SK-N-MC (cell line): ENCODE data around the gene ATP6V0B.
A peak's percentile ranks its signal among the peaks of the same experiment; 100 is the strongest.

Experiments
- DNase-seq: peaks from one replicate; pipeline ENCODE4 v3.0.0-alpha.2; 2011; ENCODE audit warnings: low read depth, low spot score
- H3K27ac ChIP-seq: fragments of 200-600 bp; sonication (generic); 2 replicates; pipeline ENCODE4 v1.5.1; 2016; ENCODE audit warnings: mixed run types
- H3K36me3 ChIP-seq: fragments of 200-600 bp; sonication (generic); 2 replicates; pipeline ENCODE4 v1.6.1; 2017; ENCODE audit warnings: antibody characterized with exemption, low read length, mixed read lengths; ENCODE audit not compliant: insufficient read depth
- H3K4me3 ChIP-seq: fragments of 200-600 bp; sonication (generic); 2 replicates; pipeline ENCODE4 v1.5.1; 2016
- H3K9ac ChIP-seq: fragments of 200-600 bp; sonication (generic); 2 replicates; pipeline ENCODE4 v1.8.0; 2017; ENCODE audit warnings: mixed run types, mixed read lengths; ENCODE audit not compliant: insufficient read length
- H3K9me3 ChIP-seq: fragments of 200-600 bp; sonication (generic); 2 replicates; pipeline ENCODE4 v1.6.1; 2017; ENCODE audit warnings: low read depth, mild to moderate bottlenecking, antibody characterized with exemption, low read length, moderate library complexity, mixed read lengths
- EZH2 ChIP-seq: fragments of 200-600 bp; sonication (generic); IDR thresholded peaks from one replicate; pipeline ENCODE4 v1.6.1; 2017; ENCODE audit warnings: antibody characterized with exemption
- FOXP2 ChIP-seq: optimal IDR thresholded peaks from 2 replicates; pipeline ENCODE3; 2011; ENCODE audit warnings: mild to moderate bottlenecking, moderate library complexity; ENCODE audit not compliant: insufficient read depth; ENCODE audit errors: extremely low read length, control extremely low read depth
- POLR2AphosphoS5 ChIP-seq: IDR thresholded peaks from 2 replicates; pipeline ENCODE4 v1.6.1; 2012; ENCODE audit warnings: mild to moderate bottlenecking, low read depth, low read length, borderline replicate concordance

Gene ATP6V0B

GRCh38 chr1:44019466-44019948, 44.7 kb downstream of the ATP6V0B start:
- Histone ChIP-seq H3K9ac (no peak overlapping the region), H3K9me3 (no peaks in the 10 kb centered on the region), H3K4me3 (no peak overlapping the region), H3K36me3 (peaks cover 57% of the 10 kb centered on the region; the same call in 1 of the 2 replicates), H3K27ac (no peak overlapping the region)
- no peak for DNase-seq
- TF ChIP-seq POLR2AphosphoS5, result no peak
- no peak for TF ChIP-seq FOXP2

DNA sequence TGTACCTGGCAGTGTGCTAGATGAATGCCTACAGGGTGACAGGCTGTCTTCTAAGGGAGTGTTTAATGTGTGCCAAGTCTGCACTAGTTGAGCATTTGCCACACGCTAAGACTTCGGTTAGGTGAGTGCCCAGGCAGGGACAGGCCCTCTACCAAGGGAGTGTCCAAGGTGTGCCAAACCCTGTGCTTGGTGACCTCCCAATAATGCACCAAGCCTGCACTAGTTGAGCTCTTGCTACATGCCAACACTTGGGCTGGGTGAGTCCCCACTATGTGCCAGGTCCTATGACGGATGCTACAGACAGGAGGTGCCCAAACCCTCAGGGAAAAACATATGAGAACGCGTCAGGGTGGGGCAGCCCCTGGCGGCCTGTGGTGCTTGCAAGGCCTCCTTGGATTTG, 45.7 kb downstream of the ATP6V0B start:
- no peak for DNase-seq
- no peak overlapping the region for H3K27ac ChIP-seq
- H3K36me3 ChIP-seq, result peaks cover 65% of the 10 kb centered on the region; the same call in 1 of the 2 replicates
- H3K9me3 ChIP-seq, result no peaks in the 10 kb centered on the region
- no peak overlapping the region for H3K9ac ChIP-seq
- TF ChIP-seq EZH2 (no peak), FOXP2 (no peak), POLR2AphosphoS5 (no peak)
- H3K4me3 ChIP-seq, result no peak overlapping the region

GRCh38 chr1:44021156-44021555, 46.4 kb downstream of the ATP6V0B start:
- no peak overlapping the region for H3K9ac ChIP-seq
- H3K9me3 ChIP-seq, result no peaks in the 10 kb centered on the region
- no peak for DNase-seq
- peaks cover 69% of the 10 kb centered on the region; the same call in 1 of the 2 replicates for H3K36me3 ChIP-seq
- TF ChIP-seq FOXP2 (no peak), POLR2AphosphoS5 (no peak), EZH2 (no peak)
- no peak overlapping the region for H3K27ac ChIP-seq
- H3K4me3 ChIP-seq, result no peak overlapping the region

GRCh38 chr1:44021581-44022321, 47.0 kb downstream of the ATP6V0B start:
- H3K27ac ChIP-seq, result no peak overlapping the region
- H3K9ac ChIP-seq, result no peak overlapping the region
- DNase-seq, result no peak
- no peak for TF ChIP-seq FOXP2
- no peak for TF ChIP-seq EZH2
- TF ChIP-seq POLR2AphosphoS5, result no peak
- H3K4me3 ChIP-seq, result no peak overlapping the region
- peaks cover 73% of the 10 kb centered on the region; the same call in 1 of the 2 replicates for H3K36me3 ChIP-seq
- no peaks in the 10 kb centered on the region for H3K9me3 ChIP-seq

- Histone ChIP-seq H3K9me3 (no peaks in the 10 kb centered on the region), H3K9ac (no peak overlapping the region), H3K36me3 (peaks cover 76% of the 10 kb centered on the region; the same call in 1 of the 2 replicates), H3K27ac (no peak overlapping the region), H3K4me3 (no peak overlapping the region)
- DNase-seq, result no peak
- TF ChIP-seq FOXP2 (no peak), POLR2AphosphoS5 (no peak), EZH2 (no peak)
Measured at GRCh38 chr1:44024031-44024902, 49.5 kb downstream of the ATP6V0B start.

DNA sequence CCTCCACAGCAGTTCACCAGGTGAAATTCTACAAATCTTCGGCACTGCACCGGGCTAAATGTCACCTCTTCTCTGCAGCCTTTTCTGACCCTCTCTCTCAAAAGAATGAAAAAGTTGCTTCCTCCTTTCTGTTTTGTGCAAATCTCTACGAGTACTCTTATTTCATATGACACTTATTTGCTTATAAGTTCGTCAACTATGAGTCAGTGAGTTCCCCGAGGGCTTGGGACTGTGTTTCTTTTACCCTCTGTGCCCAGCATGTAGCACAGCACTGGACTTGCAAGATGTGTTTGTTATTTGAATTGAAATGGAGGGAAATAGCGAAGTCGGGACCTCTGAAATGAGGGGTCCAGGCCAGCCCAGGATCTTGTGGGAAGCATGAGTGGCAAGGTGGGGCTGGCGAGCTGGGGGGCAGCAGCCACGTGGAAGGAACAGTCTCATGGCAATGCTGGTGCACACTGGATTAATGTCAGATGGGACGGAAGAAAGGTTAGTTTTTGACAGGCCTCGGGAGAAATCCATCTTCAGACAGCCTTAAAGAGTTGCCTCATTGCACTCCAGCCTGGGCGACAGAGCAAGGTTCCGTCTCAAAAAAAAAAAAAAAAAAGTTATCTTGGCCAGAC, 50.3 kb downstream of the ATP6V0B start:
- Histone ChIP-seq H3K9me3 (no peaks in the 10 kb centered on the region), H3K27ac (no peak overlapping the region), H3K4me3 (no peak overlapping the region), H3K9ac (peak overlapping the region; percentile 32), H3K36me3 (peaks cover 69% of the 10 kb centered on the region; the same call in 1 of the 2 replicates)
- no peak for DNase-seq
- TF ChIP-seq POLR2AphosphoS5, result no peak
- TF ChIP-seq FOXP2, result no peak
- no peak for TF ChIP-seq EZH2

DNA sequence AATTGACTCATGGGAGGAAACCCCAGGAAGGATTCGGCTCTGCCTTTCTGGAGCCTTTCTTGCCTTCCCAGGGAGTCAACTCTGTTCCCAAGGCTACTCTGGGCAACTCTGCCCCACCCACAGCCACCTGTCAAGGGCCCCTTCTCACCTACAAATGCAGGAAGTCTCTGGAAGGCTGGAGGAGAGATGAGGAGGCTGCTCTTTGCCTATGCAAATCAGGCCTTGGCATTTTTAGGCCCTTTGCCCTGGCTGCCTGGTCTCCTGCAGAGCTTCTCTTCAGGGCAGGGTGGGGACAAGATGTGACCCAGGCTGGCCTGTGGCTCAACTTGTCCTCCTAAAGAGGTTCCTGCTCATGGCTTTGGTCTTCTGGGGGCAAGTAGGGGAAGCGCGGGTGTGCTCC, 51.1 kb downstream of the ATP6V0B start:
- no peaks in the 10 kb centered on the region for H3K9me3 ChIP-seq
- DNase-seq, result no peak
- no peak overlapping the region for H3K9ac ChIP-seq
- H3K27ac ChIP-seq, result no peak overlapping the region
- H3K36me3 ChIP-seq, result peaks cover 61% of the 10 kb centered on the region; the same call in 1 of the 2 replicates
- H3K4me3 ChIP-seq, result no peak overlapping the region
- TF ChIP-seq FOXP2 (no peak), EZH2 (no peak), POLR2AphosphoS5 (no peak)

DNA sequence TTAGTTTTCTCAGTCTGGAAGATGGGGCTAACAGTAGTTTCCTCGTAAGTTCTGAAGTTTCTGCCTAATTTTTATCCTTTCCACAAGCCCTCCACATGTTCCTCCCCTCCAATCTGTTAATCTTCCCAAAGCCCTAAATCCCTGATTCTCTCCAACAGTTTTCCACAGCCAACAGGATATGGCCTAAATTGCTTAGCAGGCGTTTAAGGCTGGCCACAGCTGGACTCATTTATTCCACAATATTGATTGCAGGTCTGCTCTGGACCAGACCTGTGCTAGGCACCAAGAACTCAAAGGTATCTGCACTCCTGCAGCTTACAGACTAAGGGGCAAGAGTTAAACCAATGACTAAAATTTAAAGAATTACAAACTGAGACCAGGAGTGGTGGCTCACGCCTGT, 52.6 kb downstream of the ATP6V0B start:
- no peak overlapping the region for H3K4me3 ChIP-seq
- H3K36me3 ChIP-seq, result peaks cover 48% of the 10 kb centered on the region; the same call in 1 of the 2 replicates
- no peak overlapping the region for H3K27ac ChIP-seq
- no peak overlapping the region for H3K9ac ChIP-seq
- no peaks in the 10 kb centered on the region for H3K9me3 ChIP-seq
- no peak for DNase-seq
- no peak for TF ChIP-seq EZH2
- no peak for TF ChIP-seq POLR2AphosphoS5
- TF ChIP-seq FOXP2, result no peak
